Stimulated activated CD8-positive, alpha-beta memory T cell treated with anti-CD3 and anti-CD28 coated beads, Interleukin-15, amount 100 ng/mL, for 1 hour (primary cell): ENCODE data around the gene LILRA6.
"Not testable (repeated sequence)": the region's sequence is repeated elsewhere in the genome, so short reads cannot be mapped to it uniquely, and the experiment has no call there.

Experiments used
- DNase-seq: peaks from one replicate; pipeline ENCODE4 v3.0.0-alpha.2; 2020; ENCODE audit warnings: low read depth

Gene LILRA6

DNA sequence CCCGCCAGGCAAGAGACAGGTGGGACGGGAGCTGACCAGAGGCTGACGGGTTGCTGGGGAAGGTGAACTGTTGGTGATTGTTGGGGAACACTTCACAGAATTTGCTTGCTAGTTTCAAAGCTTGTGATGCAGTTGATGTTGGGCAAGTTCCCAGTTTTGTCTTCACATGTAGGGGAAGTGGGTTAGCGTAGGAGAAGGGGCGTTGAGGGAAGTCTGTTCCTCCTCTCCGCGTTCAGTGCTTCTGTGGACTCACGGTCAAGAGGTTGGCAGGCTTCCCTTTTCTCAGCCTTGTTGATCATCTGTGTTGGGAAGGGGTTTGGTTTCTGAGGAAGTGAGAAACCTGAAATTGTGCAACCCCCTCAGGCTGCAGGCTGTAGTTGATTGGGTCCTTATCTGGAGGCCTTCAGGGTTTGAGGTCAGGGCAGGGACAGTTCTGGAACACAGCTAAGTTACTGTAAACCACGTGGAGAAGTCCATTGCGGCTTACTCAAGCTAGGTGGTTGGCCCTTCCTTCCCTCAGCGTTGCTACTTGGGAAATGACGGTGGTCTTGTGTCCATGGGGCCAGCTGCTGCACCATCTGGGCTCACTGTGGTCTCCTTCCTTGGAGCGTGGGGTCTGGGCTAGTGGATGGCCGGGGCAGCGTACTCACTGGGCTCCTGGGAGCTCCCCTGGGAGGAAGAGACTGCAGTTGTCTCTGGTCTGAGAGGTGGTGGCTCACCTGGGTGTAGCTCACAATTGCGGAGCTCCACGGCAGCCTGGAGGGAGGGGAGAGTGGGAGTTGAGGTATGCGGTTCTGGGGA is 34.4 kb downstream of the LILRA6 start:
- no peak for DNase-seq

DNA sequence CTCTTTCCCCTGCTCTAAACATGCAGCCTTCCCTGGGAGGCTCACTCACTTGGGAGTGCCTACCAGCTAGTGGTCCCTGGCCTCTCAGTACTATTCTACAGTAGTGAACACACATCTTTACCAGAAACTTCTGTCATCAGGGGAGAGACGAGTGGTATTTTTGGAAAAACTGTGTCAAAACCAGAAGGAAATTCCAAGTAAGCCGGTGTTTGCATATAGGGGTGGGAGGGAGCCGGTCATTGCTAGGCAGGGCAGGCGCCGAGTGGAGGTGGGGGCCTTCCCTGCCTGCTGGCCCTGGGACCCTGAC is 35.0 kb downstream of the LILRA6 start:
- DNase-seq = no peak

DNA sequence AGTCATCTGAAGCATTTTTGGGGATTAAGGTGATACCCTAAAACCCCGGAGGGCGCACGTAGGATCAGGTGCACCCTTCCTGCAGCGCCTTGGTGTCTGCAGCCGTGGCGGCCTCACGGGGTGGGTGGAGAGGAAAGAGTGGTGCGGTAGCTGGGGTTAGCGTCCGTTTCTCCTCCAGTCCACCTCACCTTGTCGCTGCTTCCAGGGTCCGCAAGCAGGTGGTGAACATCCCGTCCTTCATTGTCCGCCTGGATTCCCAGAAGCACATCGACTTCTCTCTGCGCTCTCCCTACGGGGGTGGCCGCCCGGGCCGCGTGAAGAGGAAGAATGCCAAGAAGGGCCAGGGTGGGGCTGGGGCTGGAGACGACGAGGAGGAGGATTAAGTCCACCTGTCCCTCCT is 35.4 kb downstream of the LILRA6 start:
- not testable (repeated sequence) for DNase-seq

DNA sequence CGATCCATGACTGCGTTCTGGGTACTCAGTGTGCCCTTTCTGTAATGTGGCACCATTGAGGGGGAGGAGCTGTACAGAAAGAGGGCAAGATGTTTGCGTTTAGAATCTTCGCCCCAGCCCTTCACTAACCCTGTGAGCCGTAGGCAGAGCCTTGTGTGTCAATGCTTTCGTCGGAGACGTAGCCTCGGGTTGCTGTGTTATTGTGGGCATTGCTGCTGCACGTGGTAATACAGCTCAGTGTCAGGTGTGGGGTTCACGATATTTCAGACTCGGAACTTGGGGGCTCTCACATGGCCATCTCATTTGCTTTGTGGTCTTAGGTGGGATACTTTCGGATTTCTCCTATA is 35.8 kb downstream of the LILRA6 start:
- DNase-seq = no peak

DNA sequence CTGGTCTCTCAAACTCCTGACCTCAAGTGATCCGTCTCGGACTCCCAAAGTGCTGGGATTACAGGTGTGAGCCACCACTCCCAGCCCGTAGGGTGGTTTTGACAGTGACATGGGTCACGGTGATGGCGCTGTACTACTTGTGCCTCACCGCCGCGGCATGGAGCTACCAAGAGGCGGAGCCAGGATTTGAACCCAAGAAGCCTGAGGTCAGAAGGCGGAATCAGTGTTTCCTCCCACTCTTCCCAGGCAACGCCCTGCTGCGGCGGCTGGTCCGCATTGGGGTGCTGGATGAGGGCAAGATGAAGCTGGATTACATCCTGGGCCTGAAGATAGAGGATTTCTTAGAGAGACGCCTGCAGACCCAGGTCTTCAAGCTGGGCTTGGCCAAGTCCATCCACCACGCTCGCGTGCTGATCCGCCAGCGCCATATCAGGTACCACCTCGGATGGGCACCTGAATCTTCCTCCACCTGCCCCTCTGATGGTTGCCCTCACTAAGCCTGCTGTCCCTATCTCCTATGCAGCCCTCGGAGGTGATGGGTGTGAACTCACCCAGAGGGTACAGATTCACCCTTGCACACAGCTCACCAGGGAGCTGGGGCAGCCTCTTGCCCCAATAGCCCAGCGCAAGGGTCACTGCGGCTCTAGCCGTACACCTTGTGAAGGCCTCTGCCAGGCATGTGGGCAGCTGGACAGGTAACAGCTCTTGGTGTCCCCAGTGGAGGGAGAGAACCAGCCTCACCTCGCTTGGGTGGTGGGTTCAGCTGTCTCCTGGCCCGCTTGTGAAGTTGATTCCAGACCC is 36.4 kb downstream of the LILRA6 start:
- no peak for DNase-seq

DNA sequence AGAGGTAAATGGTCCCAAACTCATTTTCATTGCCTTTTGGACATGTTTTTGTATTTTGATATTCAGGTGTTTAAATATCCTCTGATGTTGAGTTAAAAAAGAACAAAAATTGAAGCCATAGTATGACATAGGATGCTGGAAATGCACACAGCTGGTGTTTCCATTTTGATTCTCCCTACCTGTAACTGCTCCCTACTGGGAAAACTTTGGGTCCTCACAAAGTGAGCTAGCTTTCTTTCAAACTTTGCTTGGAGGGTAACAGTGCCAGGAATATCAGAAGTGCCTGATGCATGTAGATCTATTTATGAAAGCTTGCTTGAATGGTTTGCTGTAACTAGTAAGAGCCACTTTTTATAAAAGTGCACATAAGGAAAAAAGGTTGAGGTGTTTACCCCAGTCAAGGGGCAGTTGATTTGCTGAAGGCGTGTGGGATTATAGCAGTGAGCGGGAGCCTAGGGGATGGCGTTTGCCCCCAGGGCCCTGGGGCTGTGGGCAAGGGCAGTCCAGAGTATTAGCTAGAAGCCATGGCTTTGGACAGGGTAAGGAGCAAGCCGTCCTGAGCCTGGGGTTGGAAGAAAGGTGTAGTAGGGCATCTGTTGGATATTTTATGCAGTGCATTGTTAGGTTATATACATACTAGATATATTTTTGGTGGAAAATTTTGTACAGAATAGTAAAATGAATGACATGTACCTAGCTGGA is 37.7 kb downstream of the LILRA6 start:
- DNase-seq = no peak

DNA sequence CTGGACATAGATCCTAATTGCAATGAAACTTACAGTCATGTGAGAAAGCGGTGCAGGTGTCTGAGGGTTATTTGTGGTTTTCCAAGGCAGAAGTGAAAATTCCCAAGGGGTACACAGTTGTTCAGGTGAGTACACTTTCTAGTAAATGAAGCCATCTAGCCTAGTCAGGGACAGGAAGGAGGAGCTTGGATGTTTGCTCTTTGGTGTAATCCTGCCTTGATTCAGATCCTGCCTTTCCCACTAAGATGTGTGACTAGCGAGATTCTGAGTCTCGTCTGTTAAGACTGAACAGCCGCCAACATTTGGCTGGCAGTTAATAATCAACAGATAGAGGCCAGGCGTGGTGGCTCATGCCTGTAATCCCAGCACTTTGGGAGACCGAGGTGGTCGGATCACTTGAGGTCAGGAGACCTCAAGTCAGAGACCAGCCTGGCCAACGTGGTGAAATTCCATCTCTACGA is 39.4 kb downstream of the LILRA6 start:
- DNase-seq = no peak

DNA sequence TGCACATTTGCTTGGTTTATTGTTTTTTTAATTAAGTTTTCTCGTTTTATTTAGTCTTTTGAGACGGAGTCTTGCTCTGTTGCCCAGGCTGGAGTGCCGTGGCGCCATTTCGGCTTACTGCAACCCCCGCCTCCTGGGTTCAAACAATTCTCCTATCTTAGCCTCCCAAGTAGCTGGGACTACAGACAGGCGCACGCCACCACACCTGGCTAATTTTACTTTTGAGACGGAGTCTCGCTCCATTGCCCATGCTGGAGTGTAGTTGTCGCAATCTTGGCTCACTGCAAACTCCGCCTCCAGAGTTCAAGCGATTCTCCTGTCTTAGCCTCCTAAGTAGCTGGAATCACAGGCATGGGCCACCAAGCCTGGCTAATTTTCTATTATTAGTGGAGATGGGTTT is 40.6 kb downstream of the LILRA6 start:
- no peak for DNase-seq

DNA sequence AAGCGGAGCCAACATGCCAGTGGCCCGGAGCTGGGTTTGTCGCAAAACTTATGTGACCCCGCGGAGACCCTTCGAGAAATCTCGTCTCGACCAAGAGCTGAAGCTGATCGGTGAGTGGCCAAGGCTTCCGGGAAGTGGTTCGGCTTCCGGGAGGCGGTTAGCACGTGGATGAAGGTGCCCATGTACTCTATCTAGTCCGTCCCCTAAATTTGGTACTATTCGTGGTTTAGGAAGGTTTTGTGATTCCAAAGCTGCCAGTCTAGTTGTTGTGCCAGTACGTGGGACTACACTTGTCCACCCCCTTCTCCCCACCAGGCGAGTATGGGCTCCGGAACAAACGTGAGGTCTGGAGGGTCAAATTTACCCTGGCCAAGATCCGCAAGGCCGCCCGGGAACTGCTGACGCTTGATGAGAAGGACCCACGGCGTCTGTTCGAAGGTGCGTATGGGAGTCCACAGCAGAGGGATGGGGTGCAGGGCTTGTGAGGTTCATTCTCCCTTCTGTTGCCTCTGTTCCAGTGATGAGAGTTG is 41.4 kb downstream of the LILRA6 start:
- DNase-seq = no peak

DNA sequence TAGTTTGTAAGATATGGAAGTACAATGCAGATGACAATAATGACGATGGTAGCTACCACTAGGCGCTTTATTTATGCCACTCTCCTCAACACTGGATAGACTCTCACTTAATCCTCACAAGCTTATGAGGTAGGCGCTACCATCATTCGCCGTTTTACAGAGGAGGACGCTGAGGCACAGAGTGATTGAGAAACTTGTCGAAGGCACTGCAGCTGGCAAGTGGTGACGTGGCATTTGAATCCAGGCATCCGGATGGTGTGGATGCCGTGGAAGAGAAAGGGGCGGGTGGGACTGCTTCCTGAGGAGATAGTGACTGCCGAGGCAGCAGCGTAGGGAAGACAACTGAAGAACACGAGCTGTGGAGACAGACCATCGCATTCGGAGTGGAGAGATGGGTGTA is 43.2 kb downstream of the LILRA6 start:
- no peak for DNase-seq

DNA sequence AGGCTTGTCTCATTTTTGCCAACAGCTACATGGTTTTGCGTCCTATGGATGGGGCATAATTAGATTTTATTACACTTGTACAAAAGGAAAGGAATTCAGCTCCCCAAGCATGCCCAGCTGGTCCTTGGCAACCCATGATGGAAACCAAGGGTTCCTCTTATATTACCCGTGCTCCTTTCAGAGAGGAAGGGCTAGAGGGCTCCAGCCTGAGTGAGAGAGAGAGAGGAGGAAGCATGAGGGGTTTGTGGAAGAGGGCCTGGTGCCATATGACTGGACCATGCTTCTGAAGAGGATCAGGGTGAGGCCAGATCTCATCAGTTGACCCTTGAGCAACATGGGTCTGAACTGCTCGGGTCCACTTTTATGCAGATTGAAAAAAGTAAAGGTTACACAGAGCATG is 45.5 kb downstream of the LILRA6 start:
- DNase-seq = no peak

DNA sequence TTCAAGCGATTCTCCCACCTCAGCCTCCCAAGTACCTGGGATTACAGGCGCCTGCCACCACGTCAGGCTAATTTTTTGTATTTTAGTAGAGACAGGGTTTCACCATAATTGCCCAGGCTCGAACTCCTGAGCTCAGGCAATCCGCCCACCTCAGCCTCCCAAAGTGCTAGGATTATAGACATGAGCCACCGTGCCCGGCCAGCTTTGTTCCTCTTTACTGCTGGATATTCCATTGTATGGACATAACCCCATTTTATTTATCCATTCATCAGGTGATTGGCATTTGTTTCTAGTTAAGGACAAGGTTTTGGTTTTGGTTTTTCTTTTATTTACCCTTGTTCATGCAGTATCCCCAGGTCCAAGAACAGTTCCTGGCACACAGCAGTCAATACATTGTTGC is 46.1 kb downstream of the LILRA6 start:
- no peak for DNase-seq

DNA sequence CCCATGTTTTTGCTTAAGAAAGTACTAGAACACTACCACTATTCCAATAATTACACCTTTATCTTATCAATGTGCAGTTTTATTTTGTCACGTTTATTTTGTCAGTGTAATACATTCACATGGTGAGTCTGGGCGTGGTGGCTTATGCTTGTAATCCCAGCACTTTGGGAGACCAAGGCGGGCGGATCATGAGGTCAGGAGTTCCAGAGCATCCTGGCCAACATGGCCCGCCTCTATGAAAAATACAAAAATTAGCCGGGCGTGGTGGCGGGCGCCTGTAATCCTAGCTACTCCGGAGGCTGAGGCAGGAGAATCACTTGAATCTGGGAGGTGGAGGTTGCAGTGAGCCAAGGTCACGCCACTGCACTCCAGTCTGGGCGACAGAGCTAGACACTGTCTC is 48.1 kb downstream of the LILRA6 start:
- DNase-seq = not testable (repeated sequence)

DNA sequence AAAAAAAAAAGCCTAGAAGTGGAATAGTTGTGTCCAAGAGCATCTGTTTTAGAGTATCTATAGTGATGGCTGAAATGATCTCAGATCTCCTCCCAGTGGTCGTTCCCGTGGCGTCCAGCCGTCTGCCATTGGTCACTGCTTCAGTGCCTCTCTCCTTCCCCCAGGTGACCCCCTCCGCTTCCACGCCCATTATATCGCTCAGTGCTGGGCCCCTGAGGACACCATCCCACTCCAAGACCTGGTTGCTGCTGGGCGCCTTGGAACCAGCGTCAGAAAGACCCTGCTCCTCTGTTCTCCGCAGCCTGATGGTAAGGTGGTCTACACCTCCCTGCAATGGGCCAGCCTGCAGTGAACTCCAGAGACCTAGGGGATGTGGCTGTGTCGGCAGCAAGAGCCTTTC is 49.6 kb downstream of the LILRA6 start:
- no peak for DNase-seq

DNA sequence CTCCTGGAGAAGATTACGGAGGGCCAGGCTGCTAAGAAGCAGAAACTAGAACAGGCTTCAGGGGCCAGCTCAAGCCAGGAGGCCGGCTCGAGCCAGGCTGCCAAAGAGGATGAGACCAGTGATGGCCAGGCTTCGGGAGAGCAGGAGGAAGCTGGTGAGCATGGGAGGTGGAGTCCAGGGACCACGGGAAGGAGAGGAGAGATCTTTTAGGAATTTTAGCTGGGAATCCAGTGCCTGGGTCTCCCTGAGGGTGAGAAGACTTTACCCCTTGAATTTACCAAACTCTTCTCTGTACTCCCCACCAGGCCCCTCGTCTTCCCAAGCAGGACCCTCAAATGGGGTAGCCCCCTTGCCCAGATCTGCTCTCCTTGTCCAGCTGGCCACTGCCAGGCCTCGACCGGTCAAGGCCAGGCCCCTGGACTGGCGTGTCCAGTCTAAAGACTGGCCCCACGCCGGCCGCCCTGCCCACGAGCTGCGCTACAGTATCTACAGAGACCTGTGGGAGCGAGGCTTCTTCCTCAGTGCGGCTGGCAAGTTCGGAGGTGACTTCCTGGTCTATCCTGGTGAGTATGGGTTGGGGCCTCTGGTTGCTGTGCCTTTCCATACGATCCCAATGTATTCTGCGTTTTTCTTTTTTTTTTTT is 50.7 kb downstream of the LILRA6 start:
- no peak for DNase-seq

DNA sequence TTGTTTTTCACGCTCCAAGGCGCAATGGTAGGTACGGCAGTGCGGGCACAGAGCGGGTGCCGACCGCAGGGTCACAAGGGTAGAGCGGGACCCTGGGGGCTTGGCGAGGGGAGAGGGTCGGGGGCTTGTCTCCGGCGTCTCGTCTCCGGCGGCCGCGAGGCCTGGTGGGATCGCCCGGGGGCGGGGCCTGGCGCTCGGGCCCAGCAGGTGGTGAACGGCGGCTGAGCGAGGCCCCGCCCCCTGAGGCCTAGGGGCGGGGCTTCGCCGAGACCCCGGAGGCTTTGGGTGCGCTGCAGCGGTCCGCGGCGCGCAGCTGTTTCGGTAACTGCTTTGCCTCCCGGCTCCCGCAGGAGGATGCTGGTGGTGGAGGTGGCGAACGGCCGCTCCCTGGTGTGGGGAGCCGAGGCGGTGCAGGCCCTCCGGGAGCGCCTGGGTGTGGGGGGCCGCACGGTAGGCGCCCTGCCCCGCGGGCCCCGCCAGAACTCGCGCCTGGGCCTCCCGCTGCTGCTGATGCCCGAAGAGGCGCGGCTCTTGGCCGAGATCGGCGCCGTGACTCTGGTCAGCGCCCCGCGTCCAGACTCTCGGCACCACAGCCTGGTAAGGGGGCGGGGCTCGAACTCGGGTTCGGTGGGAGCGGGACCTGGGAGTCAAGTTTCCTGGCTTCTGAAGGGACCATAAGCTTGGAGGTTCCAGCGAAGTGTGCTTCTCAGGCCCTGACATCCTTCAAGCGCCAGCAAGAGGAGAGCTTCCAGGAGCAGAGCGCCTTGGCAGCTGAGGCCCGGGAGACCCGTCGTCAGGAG is 51.4 kb downstream of the LILRA6 start, which contains the start of gene TSEN34:
Gene TSEN34, plus strand, starts transcription at position 298 of the 800 bp plus-strand sequence. Its CDS starts 57 bp downstream, at position 355.
- peak; percentile 58 for DNase-seq

DNA sequence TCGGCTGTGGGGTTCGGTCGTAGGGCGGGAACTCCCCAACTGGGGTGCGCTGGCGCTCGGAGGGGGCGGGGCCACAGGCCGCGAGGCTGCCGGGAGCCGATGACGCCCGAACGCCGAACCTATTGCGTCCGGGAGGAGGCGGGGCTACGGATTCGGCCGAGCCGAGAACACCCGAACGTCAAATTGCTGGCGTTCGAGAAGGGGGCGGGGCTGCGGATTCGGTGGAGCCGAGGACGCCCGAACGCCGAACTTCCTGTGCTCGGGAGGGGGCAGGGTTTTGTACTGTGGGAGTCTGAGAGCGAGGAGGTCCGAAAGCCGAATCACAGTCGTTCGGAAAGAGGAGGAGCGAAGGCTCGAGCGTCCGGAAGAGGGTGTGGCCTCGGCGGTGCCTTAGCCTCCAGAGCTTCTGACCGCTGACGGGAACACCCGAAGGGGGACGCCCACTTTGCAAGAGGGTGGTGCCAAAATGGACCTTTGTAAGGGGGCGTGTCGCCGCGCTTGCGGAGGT is 52.0 kb downstream of the LILRA6 start:
- DNase-seq = peak; percentile 99

DNA sequence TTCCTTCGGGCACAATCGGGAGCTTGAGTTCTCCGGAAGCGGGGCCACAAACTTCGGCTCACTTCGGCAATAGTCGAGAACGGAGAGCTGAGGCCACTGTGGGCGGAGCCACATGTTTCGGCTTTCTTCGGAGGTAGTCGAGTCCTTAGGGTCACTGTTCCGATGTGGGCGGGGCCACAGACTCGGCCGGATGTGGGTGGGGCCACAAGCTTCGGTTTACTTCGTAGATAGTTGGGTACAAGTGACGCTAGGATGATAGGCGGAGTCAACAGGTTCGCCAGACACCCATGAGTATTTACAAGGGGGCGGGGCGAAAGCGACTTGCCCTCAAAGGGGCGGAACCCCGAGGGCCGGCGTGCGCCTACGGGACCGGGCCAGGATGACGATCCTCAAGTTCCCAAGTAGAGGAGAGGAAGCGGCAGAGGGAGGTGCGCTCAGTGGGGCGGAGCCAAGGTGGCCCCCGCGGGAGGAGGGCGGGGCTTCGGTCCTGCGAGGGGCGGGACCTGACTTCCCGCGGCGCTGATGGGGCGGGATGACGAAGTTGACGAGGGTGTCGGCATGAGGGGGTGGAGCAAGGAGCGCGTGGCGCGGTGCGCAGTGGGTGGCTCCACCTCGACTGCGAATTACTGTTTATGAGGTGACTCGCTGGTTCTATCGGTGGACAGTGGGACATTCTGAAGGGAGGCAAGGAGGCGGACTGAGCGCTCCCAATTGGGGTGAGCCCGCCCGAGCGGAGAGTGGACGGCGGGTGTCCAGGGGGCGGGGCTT is 52.7 kb downstream of the LILRA6 start:
- peak; percentile 99 for DNase-seq

DNA sequence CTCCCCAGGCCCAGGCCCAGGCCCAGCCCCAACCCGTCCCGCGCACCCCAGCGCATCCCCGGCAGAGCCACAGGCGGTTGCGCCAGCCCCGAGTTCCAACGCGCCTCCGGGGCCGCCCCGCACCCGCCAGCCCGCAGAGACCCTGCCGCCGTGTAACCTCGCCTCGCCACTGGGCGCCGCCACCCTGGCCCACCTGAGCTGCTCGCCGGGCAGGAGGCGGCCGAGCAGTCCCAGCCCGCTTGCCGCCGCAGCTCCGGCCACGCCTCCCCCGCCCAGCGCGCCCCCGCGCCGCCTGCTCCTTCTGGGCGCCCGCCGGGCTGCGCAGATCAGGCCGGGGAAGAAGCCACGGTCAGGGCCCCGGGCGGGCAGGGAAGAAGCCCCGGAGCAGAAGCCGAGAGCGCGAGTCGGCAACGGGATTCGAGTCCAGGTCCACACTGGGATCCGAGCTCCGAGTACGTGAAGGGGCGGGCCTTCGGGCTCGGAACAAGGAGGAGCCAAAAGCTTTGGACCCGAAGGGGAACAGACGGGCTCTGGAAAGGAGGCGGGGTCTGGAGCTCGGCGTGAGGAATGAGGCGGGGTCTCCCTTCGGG is 53.4 kb downstream of the LILRA6 start, which contains the start of gene MBOAT7:
Gene MBOAT7, minus strand, starts transcription at position 436 of the 590 bp plus-strand sequence. CDS start 1,072 bp downstream, outside the sequence.
- no peak for DNase-seq
